Globus pallidus (tissue), 1 donor: ENCODE data around the gene TIMM10B.

ENCODE experiments used
- DNase-seq: peaks from one replicate; pipeline ENCODE4 v3.0.0-alpha.2; 2015; ENCODE audit warnings: low spot score

The TIMM10B gene

DNA sequence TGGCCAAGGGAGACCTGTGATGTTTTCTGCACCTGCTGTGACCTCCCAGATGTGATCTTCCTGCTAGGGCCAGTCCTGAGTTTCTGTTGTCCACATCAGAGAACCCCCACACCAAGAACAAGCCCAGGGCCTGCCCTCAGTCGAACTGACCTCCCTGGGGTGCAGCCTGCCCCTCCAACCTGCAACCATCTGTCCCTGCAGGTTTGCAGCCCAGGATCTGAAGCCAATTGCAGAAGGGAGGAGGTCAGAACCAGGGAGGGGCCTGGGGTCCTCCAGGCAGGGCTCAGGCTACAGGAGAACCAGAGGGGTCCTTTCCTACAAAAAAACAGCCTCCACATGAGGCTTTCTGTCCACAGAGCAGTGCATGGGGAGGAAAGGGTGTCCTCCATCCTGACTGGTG is 8.4 kb upstream of the TIMM10B start:
- DNase-seq = no peak

GRCh38 chr11:6473451-6474412 is 7.6 kb upstream of the TIMM10B start, which contains the start of gene TRIM3:
TSS of gene TRIM3 (minus strand) at chr11:6473941. CDS start at chr11:6465695, 8,246 bp downstream.
- DNase-seq = peak; percentile 93

DNA sequence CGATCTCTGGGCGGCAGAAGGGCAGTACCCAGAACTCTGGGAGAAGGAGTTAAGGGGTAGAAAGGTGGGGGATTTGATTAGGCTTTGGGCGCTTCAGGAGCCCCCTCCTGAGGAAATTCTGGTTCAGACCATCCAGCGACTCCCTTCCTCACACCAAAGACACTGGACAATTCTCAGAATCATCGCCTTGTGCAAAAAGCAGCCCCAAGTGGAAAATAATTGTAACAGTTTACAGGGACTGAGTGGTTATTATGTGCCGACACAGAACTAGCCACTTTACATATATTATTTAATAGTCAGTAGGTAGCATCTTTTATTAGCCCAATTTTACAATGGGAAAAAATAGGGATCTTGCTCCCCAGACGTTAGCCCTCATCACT is 6.9 kb upstream of the TIMM10B start:
- no peak for DNase-seq

DNA sequence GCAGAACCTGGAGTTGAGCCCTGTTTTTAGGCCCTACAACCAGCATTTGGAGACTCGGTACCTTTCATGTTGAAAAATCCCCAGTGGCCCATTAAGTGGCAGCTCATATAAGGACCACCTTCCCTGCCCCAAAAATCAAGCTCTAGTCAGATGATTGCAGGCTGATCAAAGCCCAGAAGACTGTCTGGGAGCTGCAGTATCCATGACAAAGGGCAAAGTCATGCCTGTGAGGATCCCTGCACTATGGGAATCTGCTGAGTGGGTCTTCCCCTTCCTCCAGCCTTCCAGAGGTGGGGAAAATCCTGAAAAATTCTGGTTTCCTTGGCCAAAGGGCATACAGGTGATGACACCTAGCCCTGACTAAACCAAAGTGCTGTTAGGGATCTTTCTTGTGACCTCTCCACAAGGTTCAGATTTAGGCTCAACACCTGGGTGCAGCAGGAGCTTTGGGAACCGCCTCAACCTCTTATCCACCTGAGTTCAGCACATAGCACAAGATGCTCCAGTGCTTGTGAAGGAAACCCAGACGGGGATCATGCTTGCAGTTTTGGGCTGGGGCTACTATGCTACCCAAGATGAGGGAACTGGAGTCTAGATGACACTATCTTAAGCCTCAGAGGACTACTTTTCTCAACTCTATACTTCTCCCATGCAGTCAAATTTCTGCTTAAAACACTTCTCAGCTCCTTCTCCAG is 6.3 kb upstream of the TIMM10B start:
- no peak for DNase-seq

GRCh38 chr11:6475936-6476335 is 5.4 kb upstream of the TIMM10B start:
- DNase-seq = no peak

GRCh38 chr11:6476571-6476970 is 4.7 kb upstream of the TIMM10B start:
- DNase-seq = no peak

GRCh38 chr11:6480299-6480914 is 894 bp upstream of the TIMM10B start:
- no peak for DNase-seq

DNA sequence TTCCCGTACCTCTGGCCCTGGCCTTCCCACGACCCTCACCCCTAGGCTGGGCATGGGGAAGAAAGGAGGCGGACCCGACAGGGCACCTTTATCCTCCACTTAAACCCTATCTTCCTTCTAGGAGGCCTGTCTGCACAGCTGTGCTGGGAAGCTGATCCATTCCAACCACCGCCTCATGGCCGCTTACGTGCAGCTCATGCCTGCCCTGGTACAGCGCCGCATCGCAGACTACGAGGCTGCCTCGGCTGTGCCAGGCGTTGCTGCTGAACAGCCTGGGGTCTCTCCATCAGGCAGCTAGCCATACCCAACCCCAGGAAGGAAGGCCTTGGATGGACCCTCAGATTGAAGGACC is 599 bp downstream of the TIMM10B start:
- DNase-seq = no peak

- DNase-seq = no peak
These were observed 1.1 kb downstream of the TIMM10B start for GRCh38 chr11:6482441-6482840.

GRCh38 chr11:6483015-6483414 is 1.7 kb downstream of the TIMM10B start:
- DNase-seq = no peak

DNA sequence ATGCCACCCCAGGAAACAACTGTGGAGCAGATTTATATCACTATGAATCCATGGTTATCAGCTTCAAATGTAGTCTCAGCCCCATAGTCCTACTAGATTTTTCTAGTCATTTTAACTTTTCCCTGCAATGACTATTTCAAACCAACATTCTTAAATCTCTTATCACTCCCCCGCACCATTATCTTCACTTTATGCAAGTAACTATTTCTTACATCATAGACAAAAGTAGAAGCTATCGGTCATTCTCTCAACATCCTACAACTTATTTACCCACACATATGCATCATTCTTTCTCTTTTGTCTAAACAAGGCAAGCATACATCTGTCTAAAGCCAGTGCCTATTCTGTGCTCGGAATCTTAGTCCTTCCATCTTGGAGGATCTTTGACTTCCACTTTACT is 4.4 kb downstream of the TIMM10B start:
- no peak for DNase-seq

GRCh38 chr11:6486256-6486655 is 5.0 kb downstream of the TIMM10B start:
- DNase-seq = no peak

DNA sequence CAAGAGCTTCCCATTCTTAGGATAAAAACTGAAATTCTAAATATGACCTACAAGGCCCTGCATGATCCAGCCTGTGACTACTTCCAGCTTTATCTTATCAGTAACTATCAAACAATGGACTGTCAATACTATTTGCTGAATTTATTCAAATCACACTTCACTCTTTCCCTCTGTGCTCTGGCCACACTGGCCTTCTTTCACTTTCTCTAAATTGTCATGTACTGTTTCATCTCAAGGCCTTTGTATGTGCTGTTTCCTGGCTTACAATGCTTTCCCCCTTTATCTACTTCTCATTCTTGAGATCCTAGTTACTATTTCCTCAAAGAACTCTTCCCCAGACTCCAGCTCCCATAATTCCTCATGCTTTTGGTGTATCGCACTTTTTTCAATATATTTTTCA is 5.6 kb downstream of the TIMM10B start:
- no peak for DNase-seq

DNA sequence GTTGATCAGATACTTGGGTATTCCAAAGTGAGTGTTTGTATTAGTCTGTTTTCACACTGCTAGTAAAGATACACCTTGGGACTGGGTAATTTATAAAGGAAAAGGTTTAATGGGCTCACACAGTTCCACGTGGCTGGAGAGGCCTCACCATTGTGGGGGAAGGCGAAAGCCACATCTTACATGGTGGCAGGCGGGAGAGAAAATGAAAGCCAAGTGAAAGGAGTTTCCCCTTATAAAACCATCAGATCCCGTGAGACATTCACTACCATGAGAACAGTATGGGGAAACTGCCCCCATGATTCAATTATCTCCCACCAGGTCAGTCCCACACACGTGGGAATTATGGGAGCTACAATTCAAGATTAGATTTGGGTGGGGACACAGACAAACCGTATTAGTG is 7.0 kb downstream of the TIMM10B start:
- DNase-seq = no peak

- DNase-seq = no peak
These were observed 7.5 kb downstream of the TIMM10B start for GRCh38 chr11:6488821-6489220.

GRCh38 chr11:6489306-6489705 is 8.0 kb downstream of the TIMM10B start:
- no peak for DNase-seq

DNA sequence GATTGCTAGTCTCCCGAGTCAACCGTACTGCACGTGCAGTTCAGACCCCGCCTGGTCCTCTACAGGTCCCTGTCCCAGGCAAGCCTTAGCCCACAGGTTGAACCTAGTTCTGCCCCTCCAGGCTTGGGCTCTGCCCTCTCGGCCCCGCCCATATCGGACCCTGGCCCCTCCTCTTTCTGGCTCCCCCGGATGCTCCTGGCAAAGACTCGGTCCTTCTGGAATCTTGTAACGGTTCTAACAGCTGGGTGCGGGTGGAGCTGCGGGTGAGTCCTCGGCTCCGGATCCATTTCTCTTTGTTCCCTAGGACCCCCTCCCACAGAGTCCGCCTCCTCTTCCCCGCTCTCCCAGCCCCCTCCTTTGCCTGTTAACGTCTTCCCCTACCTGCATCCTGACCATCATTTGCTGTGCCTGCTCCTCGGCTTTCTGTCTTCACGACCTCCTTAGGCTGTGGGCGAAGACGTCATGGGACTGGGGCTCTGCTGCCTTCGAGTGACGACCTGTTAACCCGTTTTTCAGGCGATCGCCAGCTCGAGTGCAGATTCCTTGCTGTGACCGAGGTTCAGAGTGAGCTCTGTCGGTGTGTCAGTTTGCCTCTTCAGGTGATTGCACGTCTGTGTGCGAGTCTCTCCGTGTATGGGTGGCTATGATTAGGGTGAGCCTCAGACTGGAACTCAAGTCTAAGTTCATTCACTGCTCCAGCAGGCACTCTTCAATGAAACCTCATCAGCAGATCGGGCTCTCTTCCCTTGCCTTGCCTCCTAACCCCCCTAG is 16.0 kb downstream of the TIMM10B start, which contains the start of gene DNHD1:
Gene DNHD1, plus strand, starts transcription at position 212 of the 771 bp plus-strand sequence. CDS start 936 bp downstream, outside the sequence.
- DNase-seq = no peak

- DNase-seq = no peak
These were observed 16.8 kb downstream of the TIMM10B start for GRCh38 chr11:6498121-6498520.

- DNase-seq = no peak
These were observed 17.2 kb downstream of the TIMM10B start for GRCh38 chr11:6498544-6498943.

- DNase-seq = no peak
These were observed 21.1 kb downstream of the TIMM10B start for GRCh38 chr11:6502382-6502781.

GRCh38 chr11:6504166-6504565 is 22.9 kb downstream of the TIMM10B start:
- no peak for DNase-seq
